MCF 10A (cell line): Measurements from ENCODE around the gene ZBP1. TPM values are rescaled to one million over a fixed set of nuclear protein-coding genes. Genes with fewer than 3 reads are reported as not detected.

Experiments
- BruUV-seq: library from RNA; stranded (reverse); fragments of 400-500 nt; replicated peaks from 2 replicates; lab custom pipeline; 2021; lab: Mats Ljungman, UMichigan
- CTCF ChIA-PET: fragments of 300-600 bp; sonication (Branson Sonifier 250); formaldehyde crosslinking; extraction: SDS; loops from one replicate; lab custom pipeline; 2021; ENCODE audit warnings: antibody characterized with exemption, inconsistent platforms; lab: Yijun Ruan, JAX
- POLR2A ChIA-PET: fragments of 300-600, 350-650 bp; sonication (Branson Sonifier 250); formaldehyde crosslinking; extraction: SDS; loops from one replicate; lab custom pipeline; 2020; ENCODE audit warnings: antibody characterized with exemption, inconsistent platforms; lab: Yijun Ruan, JAX
- DNase-seq: peaks from one replicate; pipeline ENCODE4 v3.0.0-alpha.2; 2018; ENCODE audit not compliant: unreplicated experiment
- H3K27ac Mint-ChIP-seq: one replicate; pipeline ENCODE4 v1.8.0; 2022; ENCODE audit warnings: mild to moderate bottlenecking, low read depth, mixed read lengths; ENCODE audit not compliant: unreplicated experiment
- H3K27me3 Mint-ChIP-seq: one replicate; pipeline ENCODE4 v1.8.0; 2022; ENCODE audit warnings: mixed read lengths; ENCODE audit not compliant: insufficient read depth, unreplicated experiment
- H3K36me3 Mint-ChIP-seq: one replicate; pipeline ENCODE4 v1.8.0; 2022; ENCODE audit warnings: mild to moderate bottlenecking, moderate library complexity, mixed read lengths; ENCODE audit not compliant: insufficient read depth, unreplicated experiment
- H3K4me1 Mint-ChIP-seq: one replicate; pipeline ENCODE4 v1.8.0; 2022; ENCODE audit warnings: mixed read lengths; ENCODE audit not compliant: insufficient read depth, unreplicated experiment
- H3K4me3 Mint-ChIP-seq: one replicate; pipeline ENCODE4 v1.8.0; 2022; ENCODE audit warnings: mild to moderate bottlenecking, moderate library complexity, mixed read lengths; ENCODE audit not compliant: unreplicated experiment
- H3K9me3 Mint-ChIP-seq: one replicate; pipeline ENCODE4 v1.8.0; 2022; ENCODE audit warnings: mixed read lengths; ENCODE audit not compliant: unreplicated experiment
- intact Hi-C: fragments of 100-400 bp; cut with micrococcal nuclease; formaldehyde crosslinking; loops from 2 replicates; pipeline ENCODE4 v1.14.1; 2022
- total RNA-seq: library from RNA; stranded (reverse); gene quantifications from 2 replicates; pipeline ENCODE4 v1.2.3, GENCODE V29; 2022
- TF ChIP-seq, protein P1 (sequence below): fragments of 200-600 bp; IDR thresholded peaks from one replicate; pipeline ENCODE4 v1.8.0; 2022; ENCODE audit warnings: antibody characterized with exemption, mild to moderate bottlenecking; ENCODE audit not compliant: unreplicated experiment

ZBP1 gene
- total RNA-seq, 1 experiment from 2014 or later: not detected

DNA sequence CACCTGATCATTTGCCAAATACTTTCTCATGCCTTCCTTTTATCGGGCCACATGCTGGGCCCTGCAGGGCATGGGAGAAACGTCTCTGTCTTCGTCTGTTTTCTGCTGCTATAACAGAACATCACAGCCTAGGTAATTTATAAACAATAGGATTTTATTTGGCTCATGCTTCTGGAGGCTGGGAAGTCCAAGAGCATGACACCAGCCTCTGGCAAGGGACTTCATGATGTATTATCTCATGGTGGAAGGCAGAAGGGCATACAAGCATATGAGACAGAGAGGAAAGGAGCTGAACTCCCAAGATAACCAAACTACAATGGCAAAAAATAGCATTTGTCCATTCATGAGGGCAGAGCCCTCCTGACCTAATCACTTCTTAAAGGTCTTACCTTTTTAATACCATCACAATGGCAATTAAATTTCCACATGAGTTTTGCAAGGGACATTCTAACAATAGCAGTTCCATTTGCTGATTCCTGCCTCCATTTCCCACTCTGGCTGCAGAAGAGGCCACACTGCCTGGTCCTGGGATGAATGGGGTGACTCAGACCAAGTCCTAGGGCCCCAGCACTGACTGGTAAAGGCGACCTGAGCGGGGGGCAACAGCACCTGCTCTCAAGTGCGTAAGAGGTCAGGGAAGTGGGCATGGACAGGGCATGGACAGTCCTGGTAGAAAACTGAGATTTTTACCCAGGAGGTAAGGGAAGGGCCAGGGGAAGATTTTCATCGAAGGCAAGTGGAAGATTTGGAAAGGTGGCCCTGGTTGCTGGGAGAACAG, 5.1 kb upstream of the ZBP1 start:
- Mint-ChIP-seq H3K36me3 (no peaks in the 10 kb centered on the region), H3K4me1 (peaks cover 6% of the 10 kb centered on the region), H3K9me3 (peaks cover 9% of the 10 kb centered on the region), H3K27ac (no peak overlapping the region), H3K4me3 (no peak overlapping the region), H3K27me3 (peaks cover 7% of the 10 kb centered on the region)
- intact Hi-C loops: no loop called here
- TF ChIP-seq, protein P1, sequence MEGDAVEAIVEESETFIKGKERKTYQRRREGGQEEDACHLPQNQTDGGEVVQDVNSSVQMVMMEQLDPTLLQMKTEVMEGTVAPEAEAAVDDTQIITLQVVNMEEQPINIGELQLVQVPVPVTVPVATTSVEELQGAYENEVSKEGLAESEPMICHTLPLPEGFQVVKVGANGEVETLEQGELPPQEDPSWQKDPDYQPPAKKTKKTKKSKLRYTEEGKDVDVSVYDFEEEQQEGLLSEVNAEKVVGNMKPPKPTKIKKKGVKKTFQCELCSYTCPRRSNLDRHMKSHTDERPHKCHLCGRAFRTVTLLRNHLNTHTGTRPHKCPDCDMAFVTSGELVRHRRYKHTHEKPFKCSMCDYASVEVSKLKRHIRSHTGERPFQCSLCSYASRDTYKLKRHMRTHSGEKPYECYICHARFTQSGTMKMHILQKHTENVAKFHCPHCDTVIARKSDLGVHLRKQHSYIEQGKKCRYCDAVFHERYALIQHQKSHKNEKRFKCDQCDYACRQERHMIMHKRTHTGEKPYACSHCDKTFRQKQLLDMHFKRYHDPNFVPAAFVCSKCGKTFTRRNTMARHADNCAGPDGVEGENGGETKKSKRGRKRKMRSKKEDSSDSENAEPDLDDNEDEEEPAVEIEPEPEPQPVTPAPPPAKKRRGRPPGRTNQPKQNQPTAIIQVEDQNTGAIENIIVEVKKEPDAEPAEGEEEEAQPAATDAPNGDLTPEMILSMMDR: no peak
- BruUV-seq: no TSS peak
- ChIA-PET POLR2A (no interaction called here), CTCF (interaction anchor here (5.9 kb wide), 1 partner anchor 583 kb away, joined by 83 read pairs; no protein-coding TSS in a partner anchor)
- no peak for DNase-seq

DNA sequence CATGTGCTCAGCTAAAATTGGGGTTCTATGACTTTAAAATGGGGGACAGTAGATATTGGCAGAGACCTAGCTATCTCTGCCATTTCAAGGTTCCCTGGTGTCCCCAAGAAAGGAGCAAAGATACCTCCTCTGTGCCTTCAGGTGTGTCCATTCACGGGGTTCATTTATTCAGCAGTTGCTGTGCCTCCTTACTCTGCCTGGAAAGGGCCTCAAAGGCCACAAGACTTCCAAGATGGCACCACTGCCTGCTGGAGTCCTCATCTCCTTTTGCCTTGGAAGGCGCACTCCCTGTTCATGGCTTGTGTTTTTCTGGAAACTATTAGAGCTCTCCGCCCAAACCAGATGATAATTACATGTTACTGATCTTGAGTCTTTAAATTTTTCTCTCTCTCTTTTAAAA, 3.9 kb upstream of the ZBP1 start:
- intact Hi-C loops: no loop called here
- H3K36me3 Mint-ChIP-seq: no peaks in the 10 kb centered on the region
- no peak overlapping the region for H3K27ac Mint-ChIP-seq
- H3K4me3 Mint-ChIP-seq: no peak overlapping the region
- no TSS peak for BruUV-seq
- ChIA-PET CTCF (interaction anchor here (0.6 to 5.9 kb wide), 11 partner anchors 14 to 1128 kb away, joined by 3 to 83 read pairs (median 12); no protein-coding TSS in a partner anchor), POLR2A (no interaction called here)
- peaks cover 6% of the 10 kb centered on the region for H3K4me1 Mint-ChIP-seq
- DNase-seq: no peak
- H3K9me3 Mint-ChIP-seq: peaks cover 9% of the 10 kb centered on the region
- TF ChIP-seq, protein P1: no peak
- H3K27me3 Mint-ChIP-seq: no peaks in the 10 kb centered on the region

DNA sequence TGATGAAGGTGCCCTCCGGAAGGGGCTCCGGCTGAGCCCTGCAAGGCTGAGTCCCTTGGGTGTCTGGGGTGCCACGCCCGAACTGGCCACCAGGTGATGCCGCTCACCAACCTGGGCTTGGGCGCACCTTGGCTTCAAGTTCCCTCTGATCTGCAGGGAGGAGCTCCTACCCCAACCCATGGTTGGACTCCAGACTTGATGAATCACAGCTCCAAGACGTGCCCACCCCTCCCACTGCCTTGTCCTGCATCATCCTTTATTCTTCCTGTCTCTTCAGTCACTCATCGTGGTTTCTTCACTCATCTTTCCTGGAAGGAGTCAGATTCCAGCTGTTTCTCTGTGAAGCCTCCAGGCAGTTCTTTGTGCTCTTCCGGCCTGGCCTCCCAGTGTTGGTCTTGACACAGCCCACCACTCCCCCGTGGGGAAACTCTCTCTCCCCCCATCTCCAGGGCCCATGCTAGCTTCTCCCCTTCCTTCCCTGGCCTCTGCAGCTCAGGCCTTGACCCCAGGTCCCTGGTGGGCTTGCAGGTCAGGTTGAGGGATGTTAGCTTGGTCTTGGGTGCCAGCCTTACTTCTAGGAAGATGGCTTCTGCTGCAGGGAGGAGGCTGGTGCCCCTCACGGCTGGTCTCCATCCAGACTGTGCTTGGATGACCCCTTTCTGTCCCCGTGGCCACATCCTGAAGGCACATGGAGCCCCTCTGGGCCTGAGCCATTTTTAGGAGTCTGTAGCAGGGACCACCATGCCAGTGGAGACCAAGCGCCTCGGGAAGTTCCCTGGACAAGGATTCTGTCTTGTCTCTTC, 2.6 kb upstream of the ZBP1 start:
- H3K4me3 Mint-ChIP-seq: no peak overlapping the region
- H3K36me3 Mint-ChIP-seq: no peaks in the 10 kb centered on the region
- intact Hi-C loops: loop anchor here (1.0 to 2.0 kb wide), 4 partner anchors 87 to 587 kb away; no protein-coding TSS in a partner anchor
- TF ChIP-seq, protein P1: peak; percentile 84
- H3K27me3 Mint-ChIP-seq: no peaks in the 10 kb centered on the region
- DNase-seq: peak; percentile 75
- ChIA-PET CTCF (interaction anchor here (0.5 to 5.9 kb wide), 57 partner anchors 9 to 1833 kb away, joined by 3 to 83 read pairs (median 4); no protein-coding TSS in a partner anchor), POLR2A (interaction anchor here (0.6 kb wide), 1 partner anchor 94 kb away, joined by 3 read pairs; no protein-coding TSS in a partner anchor)
- no TSS peak for BruUV-seq
- H3K27ac Mint-ChIP-seq: no peak overlapping the region
- H3K9me3 Mint-ChIP-seq: peaks cover 9% of the 10 kb centered on the region
- peaks cover 6% of the 10 kb centered on the region for H3K4me1 Mint-ChIP-seq

DNA sequence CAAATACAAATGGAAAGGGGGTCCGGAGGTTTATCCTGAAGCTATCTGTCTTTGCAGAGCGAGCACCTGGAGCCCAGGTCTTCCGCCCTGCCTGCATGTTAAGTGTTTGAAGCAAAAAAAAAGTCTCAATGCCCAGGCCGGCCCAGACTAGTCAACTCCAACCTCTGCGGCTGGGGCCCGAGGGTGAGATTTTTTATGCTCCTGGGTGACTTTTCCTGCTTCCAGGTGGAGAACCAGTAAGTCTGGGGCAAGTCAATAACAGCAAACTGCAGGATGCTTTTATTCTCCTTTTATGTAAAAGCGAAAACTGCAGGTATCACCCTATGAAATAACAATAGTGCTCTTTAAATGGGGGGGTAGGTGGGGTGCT, 2.0 kb upstream of the ZBP1 start:
- TF ChIP-seq, protein P1: no peak
- H3K4me3 Mint-ChIP-seq: no peak overlapping the region
- ChIA-PET POLR2A (no interaction called here), CTCF (interaction anchor here (0.6 to 5.9 kb wide), 44 partner anchors 9 to 1834 kb away, joined by 3 to 83 read pairs (median 5); no protein-coding TSS in a partner anchor)
- H3K9me3 Mint-ChIP-seq: peaks cover 9% of the 10 kb centered on the region
- no peak overlapping the region for H3K27ac Mint-ChIP-seq
- H3K27me3 Mint-ChIP-seq: peaks cover 5% of the 10 kb centered on the region
- H3K4me1 Mint-ChIP-seq: peaks cover 6% of the 10 kb centered on the region
- DNase-seq: peak; percentile 3
- no peaks in the 10 kb centered on the region for H3K36me3 Mint-ChIP-seq
- intact Hi-C loops: loop anchor here (1.0 to 2.0 kb wide), 4 partner anchors 87 to 587 kb away; no protein-coding TSS in a partner anchor
- BruUV-seq: no TSS peak
